Trophoblast cell (in vitro differentiated cells and primary cell): ENCODE data around the gene PXDN.

ENCODE experiments used
- DNase-seq, 2 donors: peaks; one replicate each; pipeline ENCODE4 v3.0.0-alpha.2; 2016
- H2AFZ ChIP-seq: 2 replicates; pipeline ENCODE4 v1.6.1; 2013; ENCODE audit warnings: low read length, moderate library complexity, mild to moderate bottlenecking; ENCODE audit not compliant: insufficient read depth, poor library complexity
- H2AK5ac ChIP-seq: 2 replicates; pipeline ENCODE4 v1.6.1; 2013; ENCODE audit warnings: mild to moderate bottlenecking, low read length
- H2BK120ac ChIP-seq: 2 replicates; pipeline ENCODE4 v1.6.1; 2013; ENCODE audit warnings: low read length, mild to moderate bottlenecking, moderate library complexity; ENCODE audit not compliant: insufficient read depth, poor library complexity
- H2BK12ac ChIP-seq: 2 replicates; pipeline ENCODE4 v1.6.1; 2013; ENCODE audit warnings: mild to moderate bottlenecking, low read length, moderate library complexity
- H2BK5ac ChIP-seq: 2 replicates; pipeline ENCODE4 v1.6.1; 2013; ENCODE audit warnings: low read length, low read depth, moderate library complexity, mild to moderate bottlenecking; ENCODE audit not compliant: poor library complexity
- H3K14ac ChIP-seq: 2 replicates; pipeline ENCODE4 v1.6.1; 2013; ENCODE audit warnings: mild to moderate bottlenecking, low read length
- H3K18ac ChIP-seq: 2 replicates; pipeline ENCODE4 v1.6.1; 2013; ENCODE audit warnings: mild to moderate bottlenecking, low read length
- H3K23ac ChIP-seq: 2 replicates; pipeline ENCODE4 v1.6.1; 2013; ENCODE audit warnings: low read length
- H3K27ac ChIP-seq: 2 replicates; pipeline ENCODE4 v1.5.1; 2013; ENCODE audit warnings: low read depth, mild to moderate bottlenecking, inconsistent platforms, low read length, moderate library complexity
- H3K27me3 ChIP-seq: 2 replicates; pipeline ENCODE4 v1.6.1; 2013; ENCODE audit warnings: inconsistent platforms, mild to moderate bottlenecking, low read length, moderate library complexity; ENCODE audit not compliant: insufficient read depth
- H3K36me3 ChIP-seq, 2 experiments: 1 replicate in 1 of 2; 2 replicates in 1 of 2; pipeline ENCODE4 v1.6.1; 2013; ENCODE audit warnings: low read length in 2 of 2, mild to moderate bottlenecking in 2 of 2, moderate library complexity in 1 of 2; ENCODE audit not compliant: insufficient read depth in 2 of 2, control insufficient read depth in 1 of 2
- H3K4ac ChIP-seq: 2 replicates; pipeline ENCODE4 v1.6.1; 2013; ENCODE audit warnings: low read depth, mild to moderate bottlenecking, low read length, moderate library complexity
- H3K4me1 ChIP-seq, 2 experiments: 1 replicate in 1 of 2; 2 replicates in 1 of 2; pipeline ENCODE4 v1.6.1; 2013; ENCODE audit warnings: low read length in 2 of 2, mild to moderate bottlenecking in 2 of 2, moderate library complexity in 1 of 2; ENCODE audit not compliant: insufficient read depth in 2 of 2, control insufficient read depth in 1 of 2
- H3K4me2 ChIP-seq: 2 replicates; pipeline ENCODE4 v1.6.1; 2013; ENCODE audit warnings: inconsistent platforms, mild to moderate bottlenecking, low read length, moderate library complexity
- H3K4me3 ChIP-seq: 2 replicates; pipeline ENCODE4 v1.5.1; 2013; ENCODE audit warnings: mild to moderate bottlenecking, low read depth, low read length, inconsistent platforms
- H3K79me1 ChIP-seq: one replicate; pipeline ENCODE4 v1.6.1; 2013; ENCODE audit warnings: low read length
- H3K79me2 ChIP-seq: 2 replicates; pipeline ENCODE4 v1.6.1; 2013; ENCODE audit warnings: low read length, mild to moderate bottlenecking; ENCODE audit not compliant: control insufficient read depth, insufficient read depth, poor library complexity
- H3K9ac ChIP-seq: 2 replicates; pipeline ENCODE4 v1.6.1; 2013; ENCODE audit warnings: mild to moderate bottlenecking, low read length
- H3K9me3 ChIP-seq: 2 replicates; pipeline ENCODE4 v1.6.1; 2013; ENCODE audit warnings: low read depth, mild to moderate bottlenecking, control low read depth, inconsistent platforms, low read length; ENCODE audit not compliant: insufficient read depth
- H4K12ac ChIP-seq: 2 replicates; pipeline ENCODE4 v1.6.1; 2013; ENCODE audit warnings: low read depth, mild to moderate bottlenecking, low read length, moderate library complexity
- H4K8ac ChIP-seq: 2 replicates; pipeline ENCODE4 v1.6.1; 2013; ENCODE audit warnings: low read depth, mild to moderate bottlenecking, low read length, moderate library complexity
- H4K91ac ChIP-seq: one replicate; pipeline ENCODE4 v1.6.1; 2013; ENCODE audit warnings: low read depth, mild to moderate bottlenecking, low read length, moderate library complexity
- WGBS: extraction: QIAGEN DNeasy Blood & Tissue Kit; methylation state at CpG from one replicate; pipeline ENCODE4 v1.1.7; 2013; ENCODE audit warnings: missing lambda C conversion rate; ENCODE audit not compliant: insufficient read length, insufficient coverage; ENCODE audit errors: extremely low coverage; 5-methylcytosine and 5-hydroxymethylcytosine counted together

The PXDN gene

DNA sequence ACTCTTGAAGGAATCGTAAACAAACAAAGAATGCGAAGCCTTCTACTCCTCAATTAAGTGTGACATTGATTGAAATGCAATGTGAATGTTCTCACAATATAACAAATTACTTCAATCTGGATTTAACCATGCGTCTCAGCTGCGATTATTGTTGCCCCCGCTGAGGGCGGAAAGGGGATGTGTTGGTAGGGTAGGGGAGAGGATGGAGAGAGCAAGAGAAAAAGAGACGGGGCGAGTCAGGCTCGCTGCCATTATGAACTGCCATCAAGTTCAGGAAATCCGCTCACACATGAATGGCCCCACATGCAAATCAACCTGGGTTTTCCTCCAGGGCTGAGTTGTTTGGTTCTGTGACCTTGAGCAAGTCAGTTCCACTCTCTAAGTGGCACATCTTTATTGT lies 129.8 kb downstream of the PXDN start:
- H3K14ac ChIP-seq, result no peak overlapping the region
- H2BK120ac ChIP-seq, result no peak overlapping the region
- H3K36me3 ChIP-seq, result no peaks in the 10 kb centered on the region
- no peaks in the 10 kb centered on the region for H3K27me3 ChIP-seq
- H2BK12ac ChIP-seq, result no peak overlapping the region
- no peak overlapping the region for H3K4me3 ChIP-seq
- no peak overlapping the region for H3K9ac ChIP-seq
- no peak overlapping the region for H3K18ac ChIP-seq
- H2AK5ac ChIP-seq, result no peak overlapping the region
- no peak overlapping the region for H3K4ac ChIP-seq
- no peak overlapping the region for H4K91ac ChIP-seq
- H3K4me2 ChIP-seq, result no peak overlapping the region
- no peak overlapping the region for H2AFZ ChIP-seq
- no peaks in the 10 kb centered on the region for H3K79me2 ChIP-seq
- WGBS, result no CpG with 5 or more reads among the region's 10 CpGs
- no peak overlapping the region for H4K8ac ChIP-seq
- peaks cover 3% of the 10 kb centered on the region for H3K9me3 ChIP-seq
- H3K23ac ChIP-seq, result no peak overlapping the region
- H4K12ac ChIP-seq, result no peak overlapping the region
- DNase-seq, result no peak
- H3K4me1 ChIP-seq, result peaks cover 8 to 11% of the 10 kb centered on the region in 2 experiments
- no peak overlapping the region for H3K27ac ChIP-seq
- no peak overlapping the region for H2BK5ac ChIP-seq
- H3K79me1 ChIP-seq, result no peaks in the 10 kb centered on the region

DNA sequence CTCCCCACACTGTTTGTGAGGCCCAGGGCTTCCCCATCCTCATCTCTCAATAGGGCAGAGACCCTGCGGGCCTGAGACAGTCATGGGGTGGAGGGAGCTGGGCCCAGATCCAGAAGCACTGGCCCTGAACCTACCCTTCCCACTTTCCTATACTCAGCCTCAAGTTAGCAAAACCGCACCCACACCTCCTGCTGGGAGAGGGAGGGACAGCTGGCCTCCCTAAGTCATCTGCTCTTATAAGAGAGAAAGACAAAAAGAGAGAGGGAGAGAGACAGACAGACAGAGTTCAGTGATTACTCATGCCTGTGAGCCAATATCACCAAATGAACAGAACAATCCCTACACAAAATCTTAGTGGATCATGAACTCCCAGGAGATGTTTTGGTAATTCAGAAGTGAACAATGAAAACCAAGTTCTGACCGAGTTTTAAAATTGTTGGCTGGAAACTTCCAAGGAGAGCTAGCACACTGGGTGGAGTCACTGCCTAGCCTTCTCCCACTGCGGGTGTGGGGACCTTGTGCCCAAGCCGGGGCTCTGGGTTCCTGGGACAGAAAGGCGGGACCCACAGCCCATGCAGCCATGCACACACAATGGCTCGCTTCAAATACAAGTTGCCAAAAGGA lies 130.5 kb downstream of the PXDN start:
- H3K36me3 ChIP-seq, result no peaks in the 10 kb centered on the region
- no peak overlapping the region for H3K4me3 ChIP-seq
- H2BK120ac ChIP-seq, result no peak overlapping the region
- H3K27ac ChIP-seq, result no peak overlapping the region
- no peak overlapping the region for H4K12ac ChIP-seq
- DNase-seq, result no peak
- no peak overlapping the region for H2AFZ ChIP-seq
- WGBS, result no CpG with 5 or more reads among the region's 7 CpGs
- no peak overlapping the region for H2BK5ac ChIP-seq
- no peak overlapping the region for H2AK5ac ChIP-seq
- no peaks in the 10 kb centered on the region for H3K27me3 ChIP-seq
- H3K79me1 ChIP-seq, result no peaks in the 10 kb centered on the region
- H4K91ac ChIP-seq, result no peak overlapping the region
- peaks cover 8 to 11% of the 10 kb centered on the region in 2 experiments for H3K4me1 ChIP-seq
- H3K79me2 ChIP-seq, result no peaks in the 10 kb centered on the region
- H3K4me2 ChIP-seq, result no peak overlapping the region
- no peak overlapping the region for H3K14ac ChIP-seq
- no peak overlapping the region for H2BK12ac ChIP-seq
- H3K9ac ChIP-seq, result no peak overlapping the region
- H3K23ac ChIP-seq, result no peak overlapping the region
- H4K8ac ChIP-seq, result no peak overlapping the region
- H3K18ac ChIP-seq, result no peak overlapping the region
- H3K9me3 ChIP-seq, result peaks cover 3% of the 10 kb centered on the region
- no peak overlapping the region for H3K4ac ChIP-seq

DNA sequence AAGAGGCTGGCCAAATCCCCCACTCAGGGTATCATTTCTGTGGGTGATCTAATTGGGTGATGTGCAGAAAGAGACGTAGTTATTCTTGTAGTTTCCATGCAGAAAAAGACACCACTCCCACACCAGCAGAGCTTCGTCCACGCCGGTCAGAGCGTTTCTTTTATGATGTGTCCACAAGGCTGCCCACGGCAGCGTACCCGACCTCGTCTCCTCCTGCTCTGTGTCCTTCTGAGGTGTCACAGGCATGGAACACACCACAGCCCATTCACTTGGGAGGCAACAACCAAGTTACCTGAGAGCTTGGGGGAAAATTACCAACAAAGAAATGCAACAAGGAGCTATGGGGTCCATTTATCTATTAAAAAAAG lies 131.3 kb downstream of the PXDN start:
- no peaks in the 10 kb centered on the region for H3K27me3 ChIP-seq

DNA sequence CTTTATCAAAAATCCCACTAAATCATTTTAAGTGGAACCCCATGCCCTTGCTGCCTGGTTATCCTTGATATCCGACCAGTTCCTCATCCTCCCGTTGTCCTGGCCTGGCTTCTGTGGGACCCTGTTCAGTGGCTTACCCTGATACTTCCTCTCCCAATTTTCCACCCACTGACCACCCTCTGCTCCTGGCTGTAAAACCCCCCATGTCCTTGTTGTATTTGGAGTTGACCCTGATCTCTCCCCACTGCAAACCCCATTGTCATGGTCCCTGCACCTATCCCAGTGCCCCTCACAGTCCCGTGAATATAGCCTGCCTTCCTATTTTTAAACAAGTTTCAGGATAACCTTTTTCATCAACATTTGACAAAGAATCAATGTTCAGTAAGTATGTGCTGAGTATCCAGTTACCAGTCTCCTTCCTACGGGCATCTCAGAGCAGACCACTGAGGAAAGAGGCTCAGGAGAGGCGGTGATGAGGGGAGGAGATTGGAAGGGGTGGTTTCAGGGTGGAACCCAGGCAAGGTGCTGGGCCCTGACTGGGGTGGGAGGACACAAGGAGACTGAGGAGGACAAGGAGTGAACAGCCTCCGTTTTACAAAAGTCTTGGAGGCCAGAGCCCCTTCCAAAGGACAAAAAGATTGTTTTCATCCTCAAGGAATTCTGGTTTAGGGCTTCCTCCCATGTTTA lies 131.8 kb downstream of the PXDN start:
- Histone ChIP-seq H3K9ac (no peak overlapping the region), H3K36me3 (no peaks in the 10 kb centered on the region), H3K4ac (no peak overlapping the region), H4K91ac (no peak overlapping the region), H3K4me2 (no peak overlapping the region), H2AK5ac (no peak overlapping the region), H3K79me2 (no peaks in the 10 kb centered on the region), H4K8ac (no peak overlapping the region), H3K18ac (no peak overlapping the region), H3K23ac (no peak overlapping the region), H2BK12ac (no peak overlapping the region), H3K79me1 (no peaks in the 10 kb centered on the region), H2AFZ (no peak overlapping the region), H3K9me3 (no peaks in the 10 kb centered on the region), H2BK5ac (no peak overlapping the region), H3K4me3 (no peak overlapping the region), H3K14ac (no peak overlapping the region), H3K27ac (no peak overlapping the region), H3K4me1 (peaks cover 3% of the 10 kb centered on the region in 2 experiments), H2BK120ac (no peak overlapping the region), H4K12ac (no peak overlapping the region), H3K27me3 (no peaks in the 10 kb centered on the region)
- WGBS, result no CpG with 5 or more reads among the region's 6 CpGs
- no peak for DNase-seq

More for the DNA sequence above, 131.3 kb downstream of the PXDN start:
- H3K9me3 ChIP-seq, result peaks cover 1% of the 10 kb centered on the region
- no peak overlapping the region for H4K8ac ChIP-seq
- H3K9ac ChIP-seq, result no peak overlapping the region
- no peak overlapping the region for H3K27ac ChIP-seq
- H3K36me3 ChIP-seq, result no peaks in the 10 kb centered on the region
- no peak overlapping the region for H3K4ac ChIP-seq
- no peak overlapping the region for H2AFZ ChIP-seq
- H2AK5ac ChIP-seq, result no peak overlapping the region
- no peak overlapping the region for H2BK120ac ChIP-seq
- no CpG with 5 or more reads among the region's 9 CpGs for WGBS
- DNase-seq, result no peak
- no peak overlapping the region for H3K4me2 ChIP-seq
- H3K14ac ChIP-seq, result no peak overlapping the region
- no peak overlapping the region for H3K18ac ChIP-seq
- H2BK12ac ChIP-seq, result no peak overlapping the region
- H3K23ac ChIP-seq, result no peak overlapping the region
- H3K4me3 ChIP-seq, result no peak overlapping the region
- peaks cover 8% of the 10 kb centered on the region in 2 experiments for H3K4me1 ChIP-seq
- H4K12ac ChIP-seq, result no peak overlapping the region
- H3K79me1 ChIP-seq, result no peaks in the 10 kb centered on the region
- H3K79me2 ChIP-seq, result no peaks in the 10 kb centered on the region
- no peak overlapping the region for H4K91ac ChIP-seq
- no peak overlapping the region for H2BK5ac ChIP-seq
